ENCODE data around the gene MAP9. TPM values are rescaled to one million over a fixed set of nuclear protein-coding genes. Genes with fewer than 3 reads are reported as not detected.
A peak's percentile ranks its signal among the peaks of the same experiment; 100 is the strongest.
"Not testable (repeated sequence)": the region's sequence is repeated elsewhere in the genome, so short reads cannot be mapped to it uniquely, and the experiment has no call there.

MAP9 gene
- total and polyA plus RNA-seq, 10 of the 15 experiments (the other 5 are each of a cell fraction or from before 2014, with no cell fraction given): 1.2 to 7.0 (median 4.3) TPM

DNA sequence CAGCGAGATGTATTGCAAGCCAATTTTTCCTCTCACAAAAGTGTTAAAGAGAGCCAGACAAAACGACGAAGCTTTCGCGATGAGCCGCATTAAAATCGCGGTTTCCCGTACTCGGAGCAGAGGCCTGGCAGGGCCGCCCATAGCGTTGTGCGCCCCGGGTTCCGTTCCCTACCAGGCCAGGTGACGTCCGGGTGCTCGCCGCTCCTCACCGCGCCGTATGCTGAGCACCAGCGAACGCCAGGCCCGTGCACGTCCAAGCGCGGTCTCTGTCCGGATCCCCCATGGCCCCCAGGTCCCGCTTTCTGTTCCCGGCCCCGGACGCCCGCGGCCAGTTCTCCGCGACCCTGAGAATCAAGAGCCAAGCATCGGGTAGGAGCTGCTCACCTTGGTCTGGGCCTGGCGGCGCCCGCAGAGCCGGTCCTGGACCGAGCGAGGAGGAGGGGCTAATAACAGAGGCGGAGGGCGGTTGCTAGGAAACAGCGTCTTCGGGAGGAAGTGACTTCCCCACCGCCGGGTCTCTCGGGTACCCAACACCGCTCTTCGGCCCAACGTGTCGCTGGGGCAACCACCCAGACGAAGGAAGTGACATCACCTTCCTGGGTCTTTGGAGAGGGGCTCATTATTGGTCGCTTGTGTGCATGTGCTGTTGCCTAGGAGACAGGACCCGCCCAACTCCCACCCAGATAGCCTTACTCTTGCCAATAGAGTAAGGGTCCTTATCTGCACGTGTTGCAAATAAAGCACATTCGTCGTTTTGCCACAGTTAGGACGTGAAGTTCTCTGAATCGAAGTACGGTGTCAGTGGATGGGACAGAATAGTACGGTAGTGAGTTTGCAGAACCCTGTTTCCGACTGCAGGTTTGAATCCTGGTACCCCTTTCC is at the start of gene MAP9 (continued):
- TF ChIP-seq PRDM15 (CRISPR knock-in tag; IDR thresholded peaks at IDR 0.05): no peak
- no peak for TF ChIP-seq EZH2 (IDR thresholded peaks at IDR 0.05; ENCODE audit: borderline replicate concordance, control insufficient read depth, low read depth, low read length)
- TF ChIP-seq TBL1XR1 (IDR thresholded peaks at IDR 0.05; ENCODE audit: low read depth, low read length): no peak
- peak; percentile 97 for TF ChIP-seq BMI1 (IDR thresholded peaks at IDR 0.05; ENCODE audit: borderline replicate concordance)
- TF ChIP-seq SUZ12 (IDR thresholded peaks at IDR 0.05; ENCODE audit: unreplicated experiment): no peak
- TF ChIP-seq BACH1 (IDR thresholded peaks at IDR 0.05; ENCODE audit: borderline replicate concordance): no peak
- TF ChIP-seq FOXK2 (IDR thresholded peaks at IDR 0.05): no peak
- peak; percentile 28; the same call in 1 of the 2 replicates for TF ChIP-seq POLR2A (IDR thresholded peaks at IDR 0.05; ENCODE audit: low read depth, low read length)
- TF ChIP-seq RFX5 (IDR thresholded peaks at IDR 0.05; ENCODE audit: low read depth, low read length): peak; percentile 92
- TF ChIP-seq ASH2L (IDR thresholded peaks at IDR 0.05; ENCODE audit: borderline replicate concordance, low read depth): no peak
- peak; percentile 87 for TF ChIP-seq ATF7 (IDR thresholded peaks at IDR 0.05; ENCODE audit: low read depth)
- TF ChIP-seq NKRF (conservative IDR thresholded peaks at IDR 0.05): peak; percentile 87
- TF ChIP-seq CREB1 (IDR thresholded peaks at IDR 0.05; ENCODE audit: low read depth): peak; percentile 89
- peak; percentile 58; the same call in 1 of the 2 replicates for TF ChIP-seq GATAD2B (conservative IDR thresholded peaks at IDR 0.05; ENCODE audit: low read depth)
- TF ChIP-seq SMAD5 (IDR thresholded peaks at IDR 0.05; ENCODE audit: low read depth): no peak

GRCh38 chr4:155424778-155425177 is 48.0 kb upstream of the MAP9 start:
- ATAC-seq; H4K20me1 ChIP-seq (ENCODE audit: control insufficient read depth, insufficient read depth); CTCF ChIA-PET; H3K4me2 ChIP-seq (ENCODE audit: control insufficient read depth, insufficient read depth); POLR2A ChIA-PET; H3K27ac ChIP-seq (ENCODE audit: control insufficient read depth, insufficient read depth); RAD21 ChIA-PET (ENCODE audit: unreplicated experiment); H3K79me2 ChIP-seq (ENCODE audit: control insufficient read depth, insufficient read depth, low read length); H3K9ac ChIP-seq (ENCODE audit: control insufficient read depth, insufficient read depth, low read length); FAIRE-seq; H2AFZ ChIP-seq (ENCODE audit: control insufficient read depth, low read depth, low read length); SMC1A ChIA-PET (ENCODE audit: uncharacterized antibody, unreplicated experiment); H3K27me3 ChIP-seq (replicated peaks in 1 of 2; ENCODE audit: control insufficient read depth in 2 of 2, insufficient read depth in 2 of 2, low read length in 1 of 2); H3K4me3 ChIP-seq; H3K36me3 ChIP-seq (ENCODE audit: control insufficient read depth in 2 of 2, insufficient read depth in 2 of 2, low read length in 1 of 2); H3K9me3 ChIP-seq (replicated peaks; ENCODE audit: control insufficient read depth, insufficient read depth, low read length); H3K4me1 ChIP-seq (ENCODE audit: control insufficient read depth, insufficient read depth, low read length); in situ Hi-C loops (cut with MboI); intact Hi-C loops (cut with micrococcal nuclease; ENCODE audit: unreplicated experiment); BruUV-seq (replicated peaks); DNase-seq (ENCODE audit: low read depth, low spot score): not testable (repeated sequence)
- 44% methylated on average over 9 of the region's 11 CpGs for WGBS (ENCODE audit: insufficient coverage, insufficient replicate concordance, low lambda C conversion rate, missing lambda C conversion rate)

All from GM12878 (cell line).